NCI-H1048 (cell line): ENCODE measurements around the gene CSRP1.
"Not testable (repeated sequence)": the region's sequence is repeated elsewhere in the genome, so short reads cannot be mapped to it uniquely, and the experiment has no call there.

ENCODE experiments used
- DNase-seq: peaks from one replicate; lab custom pipeline; 2025; lab: John Stamatoyannopoulos, UW

CSRP1 gene

DNA sequence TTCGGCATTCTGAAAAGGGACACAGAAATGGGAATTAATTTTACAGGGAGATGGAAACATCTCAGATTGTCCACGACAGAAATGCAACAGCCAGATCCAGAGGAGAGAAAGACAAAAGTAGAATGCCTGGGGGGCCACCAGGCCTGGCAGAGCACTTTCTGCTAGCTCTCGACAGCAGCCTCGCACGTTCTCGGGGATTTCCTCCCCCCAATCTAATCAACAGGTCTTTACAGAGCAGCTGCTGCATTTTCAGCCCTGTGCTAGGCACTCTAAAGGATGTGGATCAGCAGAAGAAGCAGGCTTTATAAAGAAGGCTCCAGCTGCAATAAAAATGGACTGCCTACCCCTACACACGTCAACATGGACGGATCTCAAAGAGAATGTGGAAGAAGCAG, 10.6 kb downstream of the CSRP1 start:
- no peak for DNase-seq

DNA sequence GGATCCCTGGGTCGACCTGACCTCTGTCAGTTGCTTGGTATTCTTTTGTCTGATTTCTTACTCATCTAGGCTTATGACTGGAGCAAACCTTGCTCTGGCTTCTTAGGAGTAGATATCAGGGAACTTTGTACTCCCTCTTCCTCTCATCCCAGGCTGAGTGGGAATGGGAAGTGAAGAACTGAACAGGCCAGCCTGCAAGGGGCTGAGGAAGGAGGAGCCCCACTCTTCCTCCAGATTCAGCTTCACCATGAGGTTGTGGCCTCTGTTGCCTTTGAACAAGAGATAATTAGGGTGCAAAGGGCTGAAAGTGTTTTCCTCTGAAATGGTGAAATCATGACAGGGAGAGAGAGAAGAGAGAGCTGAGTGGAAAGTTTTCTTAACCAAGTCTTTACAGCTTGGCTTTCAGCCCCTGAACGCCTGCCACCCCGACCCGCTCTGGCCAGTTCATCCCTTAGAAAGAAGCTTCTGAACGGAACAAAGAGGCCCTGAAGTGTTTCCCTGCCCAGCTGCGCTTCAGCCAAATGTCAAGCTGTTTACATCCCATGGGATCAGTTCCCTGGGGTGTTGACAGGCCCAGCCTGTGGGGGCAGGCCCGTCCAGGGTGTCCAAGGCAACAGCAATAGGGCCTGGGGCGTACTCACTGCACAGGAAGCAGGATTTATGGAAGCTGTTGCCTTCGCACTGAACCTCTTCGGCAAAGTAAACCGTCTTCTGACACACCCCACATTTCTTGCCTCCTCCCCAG, 11.2 kb downstream of the CSRP1 start:
- no peak for DNase-seq

DNA sequence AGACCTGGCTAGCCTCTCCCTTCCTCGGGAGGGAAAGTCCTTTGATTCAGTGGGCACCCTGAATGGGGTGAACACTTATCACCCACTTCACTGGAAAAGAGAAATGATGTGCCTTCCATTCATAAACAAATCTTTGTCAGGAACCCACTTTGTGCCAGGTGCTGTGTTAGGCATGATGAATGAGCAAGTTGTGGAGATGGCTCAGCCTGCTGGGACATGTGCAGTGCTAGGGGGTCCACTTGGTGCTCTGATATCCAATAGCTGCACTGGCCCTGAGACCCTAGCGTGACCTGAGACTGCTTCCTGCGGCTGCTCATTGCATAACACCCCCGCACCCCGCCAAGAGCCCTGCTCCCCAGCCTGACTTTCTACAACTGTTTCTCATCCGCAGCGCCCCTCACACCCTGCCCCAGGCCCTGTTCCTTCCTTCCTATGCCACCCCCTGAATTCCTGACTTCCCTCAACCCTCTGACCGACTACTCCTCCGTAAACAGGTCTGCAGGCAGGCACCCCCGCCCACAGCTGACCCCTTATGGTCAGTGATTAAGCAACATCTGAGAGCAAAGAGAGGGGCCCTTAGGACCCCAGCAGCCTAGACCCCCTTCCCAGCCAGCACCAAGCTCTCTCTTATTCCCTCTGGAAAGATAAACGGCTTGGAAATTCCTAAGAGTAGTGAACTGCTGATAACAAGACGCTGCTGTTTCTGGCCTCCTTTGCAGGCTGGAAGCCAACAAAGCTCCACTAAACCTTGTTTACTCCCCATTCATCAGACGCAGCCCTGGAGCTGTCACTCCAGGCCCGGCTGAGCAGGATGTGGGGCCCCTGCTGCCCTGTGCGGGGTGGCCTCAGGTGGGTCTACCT, 12.9 kb downstream of the CSRP1 start:
- DNase-seq, result no peak

DNA sequence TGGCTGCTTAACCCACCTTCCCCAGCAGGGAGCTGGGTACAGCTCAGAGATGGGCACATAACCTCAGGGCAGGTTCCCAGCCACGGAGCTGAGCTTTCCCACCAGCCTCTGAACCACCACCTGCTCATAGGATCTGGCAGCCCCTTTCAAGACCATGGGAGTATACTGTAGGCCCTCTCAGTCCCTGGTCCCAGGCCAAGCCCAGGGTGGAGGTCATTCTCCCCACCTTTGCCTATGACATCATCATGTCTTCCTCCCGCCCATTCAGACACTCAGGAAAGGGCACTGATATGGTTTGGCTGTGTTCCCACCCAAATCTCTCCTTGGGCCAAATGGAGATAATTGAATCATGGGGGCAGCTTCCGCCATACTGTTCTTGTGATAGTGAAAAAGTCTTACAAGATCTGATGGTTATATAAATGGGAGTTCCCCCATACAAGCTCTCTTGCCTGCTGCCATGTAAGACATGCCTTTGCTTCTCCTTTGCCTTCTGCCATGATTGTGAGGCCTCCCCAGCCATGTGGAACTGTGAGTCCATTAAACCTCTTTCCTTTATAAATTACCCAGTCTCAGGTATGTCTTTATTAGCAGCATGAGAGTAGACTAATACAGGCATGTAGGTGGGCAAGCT, 13.8 kb downstream of the CSRP1 start:
- DNase-seq, result not testable (repeated sequence)

DNA sequence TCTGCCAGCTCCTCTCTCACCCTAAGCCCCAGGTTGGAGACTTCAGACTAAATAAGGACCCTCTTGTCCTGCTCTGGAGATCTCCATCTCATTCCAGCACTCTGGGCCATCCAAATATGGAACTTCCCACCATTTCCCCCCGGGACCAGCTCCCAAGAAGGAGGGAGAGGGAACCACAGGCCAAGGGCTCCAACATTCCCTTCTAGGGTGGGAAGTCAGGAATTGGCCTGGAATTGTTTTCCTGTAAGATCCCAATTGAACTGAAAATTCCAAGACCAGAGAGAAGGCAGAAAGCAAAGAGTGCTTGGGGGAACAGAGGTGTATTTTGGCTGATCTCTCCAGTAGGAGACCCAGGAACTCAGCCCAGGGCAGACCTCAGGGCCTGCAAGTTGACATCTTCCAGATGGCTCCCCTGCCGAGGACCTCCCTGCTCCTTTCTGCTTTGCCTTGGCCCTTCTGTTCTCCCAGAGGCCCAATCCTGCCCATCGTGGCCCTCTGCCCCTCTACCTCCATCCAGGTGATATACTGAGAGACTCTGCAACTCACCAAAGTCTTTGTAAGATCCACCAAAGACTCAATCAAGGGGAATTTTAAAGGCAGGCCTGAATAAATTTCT, 14.9 kb downstream of the CSRP1 start:
- no peak for DNase-seq

DNA sequence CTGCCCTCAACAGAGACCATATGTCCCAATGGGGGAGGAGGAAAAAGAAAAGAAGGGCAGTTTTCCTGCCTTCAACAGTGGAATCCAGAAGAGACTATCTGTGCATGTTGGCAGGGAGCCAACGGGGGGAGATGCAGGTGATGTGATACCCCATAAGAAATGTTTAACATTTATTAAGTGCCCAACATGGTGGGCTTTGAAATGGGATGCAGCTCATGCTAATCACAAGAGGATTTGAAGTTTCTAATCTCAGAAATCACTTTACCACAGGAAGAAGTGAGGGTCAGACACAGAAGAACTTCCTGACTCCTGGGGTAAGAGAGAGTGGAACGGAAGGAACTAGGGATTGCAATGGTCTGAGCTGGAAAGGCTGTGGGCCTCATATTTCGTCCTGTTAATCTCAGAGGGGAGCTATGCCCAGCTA, 16.2 kb downstream of the CSRP1 start:
- no peak for DNase-seq

DNA sequence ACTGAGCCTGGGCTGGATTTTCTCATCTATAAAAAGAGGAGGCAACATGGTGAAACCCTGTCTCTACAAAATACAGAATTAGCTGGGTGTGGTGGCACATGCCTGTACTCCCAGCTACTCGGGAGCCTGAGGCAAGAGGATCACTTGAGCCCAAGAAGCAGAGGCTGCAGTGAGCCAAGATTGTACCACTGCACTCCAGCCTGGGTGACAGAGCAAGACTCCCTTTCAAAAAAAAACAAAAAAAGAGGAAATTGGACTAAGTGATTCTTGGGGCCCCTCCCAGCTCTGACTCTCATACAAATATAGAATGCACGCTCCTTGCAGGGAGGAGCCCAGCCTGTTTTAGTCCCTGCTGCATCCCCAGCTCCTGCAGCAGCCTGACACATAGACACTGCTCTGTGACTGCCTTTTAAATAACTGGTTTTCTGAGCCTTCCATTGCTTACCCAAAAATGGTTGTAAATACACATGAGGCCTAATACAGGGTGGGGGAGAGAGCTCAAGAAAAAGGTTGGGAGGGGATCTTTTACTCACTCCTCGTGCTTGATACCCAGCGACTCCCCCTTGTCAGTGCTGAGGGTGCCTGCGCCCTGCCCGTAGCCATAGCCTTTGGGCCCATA, 17.2 kb downstream of the CSRP1 start:
- no peak for DNase-seq

DNA sequence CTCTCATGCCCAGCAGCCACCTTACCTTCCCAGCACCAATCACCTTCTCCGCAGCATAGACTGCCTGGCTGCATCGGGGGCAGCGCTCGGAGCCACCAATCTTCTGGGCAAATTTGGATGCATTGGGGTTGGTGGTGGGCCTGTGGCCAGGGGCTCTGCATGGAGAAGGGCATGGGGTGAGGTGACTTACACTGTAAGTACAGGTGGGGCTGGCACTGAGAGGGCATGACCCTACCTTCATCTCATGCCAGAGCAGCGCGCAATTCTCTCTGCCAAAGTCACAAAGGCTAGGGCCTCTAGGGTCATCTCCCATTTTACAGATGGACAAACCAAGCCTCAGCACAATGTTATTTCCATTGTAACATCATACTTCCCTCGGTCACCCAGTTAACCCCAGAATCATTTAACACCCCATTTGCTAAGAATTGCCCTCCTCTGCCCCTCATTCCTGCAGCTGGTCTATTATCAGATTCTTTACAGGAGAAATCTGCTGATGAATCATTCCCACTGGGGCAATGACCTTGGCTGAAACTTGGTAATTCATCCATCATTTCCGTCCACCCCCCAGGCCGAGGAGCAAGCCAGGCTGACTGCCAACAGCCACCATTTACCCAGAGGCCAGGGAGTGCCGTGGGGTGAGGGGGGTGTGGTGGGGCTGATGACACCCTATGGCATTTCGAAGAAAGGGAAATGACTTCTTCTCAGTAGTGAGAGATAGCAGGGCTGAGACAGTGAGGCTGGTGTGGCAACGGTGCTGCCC, 17.9 kb downstream of the CSRP1 start:
- no peak for DNase-seq

DNA sequence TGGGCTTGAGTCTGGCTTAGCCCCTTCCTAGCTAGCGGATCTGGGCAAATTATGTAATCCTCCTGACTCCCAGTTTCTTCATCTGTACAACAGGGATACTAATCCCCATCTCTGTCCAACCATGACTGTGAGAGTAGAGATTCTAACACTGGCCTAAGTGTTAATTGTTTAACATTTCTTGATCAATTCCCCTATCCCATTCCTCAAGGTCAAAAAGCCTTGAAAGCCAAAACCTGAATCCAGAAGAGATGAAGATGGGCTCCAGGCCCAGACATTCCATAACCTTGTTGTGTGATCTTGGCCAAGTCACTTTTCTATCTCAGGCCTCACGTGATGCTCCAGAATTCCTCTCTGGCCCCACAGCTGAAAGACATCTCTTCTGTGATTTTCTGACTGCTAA, 19.2 kb downstream of the CSRP1 start:
- DNase-seq, result no peak

DNA sequence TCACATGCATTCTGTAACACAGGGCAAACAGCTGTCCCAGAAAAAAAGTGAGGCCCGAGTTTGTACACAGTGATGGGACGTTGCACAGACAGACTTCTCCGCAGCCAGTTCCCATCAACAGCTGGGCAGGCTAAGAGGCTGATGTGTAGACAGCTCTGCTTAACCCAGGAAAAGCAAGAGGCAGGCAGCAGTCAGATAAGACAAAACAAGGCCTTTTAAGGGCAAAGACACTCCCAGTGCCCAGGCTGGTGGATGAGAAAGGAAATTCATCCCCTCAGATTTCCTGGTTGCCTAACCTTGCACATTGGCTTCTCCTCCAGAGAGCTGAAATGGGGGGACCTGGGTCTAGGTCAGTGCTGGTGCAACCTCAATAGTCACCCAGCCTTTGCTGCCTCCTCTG, 20.7 kb downstream of the CSRP1 start:
- DNase-seq, result no peak

DNA sequence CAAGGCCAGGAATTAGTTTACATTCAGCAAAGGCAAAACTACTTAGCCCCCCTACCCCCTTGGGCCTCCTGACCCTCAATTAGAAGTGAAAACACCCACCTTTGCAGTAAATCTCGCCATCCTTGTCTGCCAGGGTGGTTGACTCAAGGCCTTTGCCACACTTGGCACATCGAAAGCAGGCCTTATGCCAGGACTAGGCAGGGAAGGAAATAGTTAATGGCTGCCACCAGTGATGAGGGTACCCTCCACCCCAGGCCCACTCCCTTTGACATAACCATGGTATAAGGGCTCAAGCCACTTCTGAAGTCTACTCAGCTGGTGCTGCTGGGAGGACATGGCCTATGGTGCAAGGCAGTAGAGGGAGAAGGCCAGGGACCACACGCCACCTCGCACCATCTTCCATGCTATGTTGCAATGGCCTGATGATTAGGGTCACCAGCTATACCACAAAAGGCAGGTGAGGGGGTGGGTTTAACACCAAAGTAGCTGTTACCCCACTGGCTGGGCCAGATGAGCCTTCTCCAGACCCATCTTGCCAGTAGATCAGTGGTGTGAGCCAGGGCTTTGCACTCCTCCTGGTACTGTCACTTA, 21.6 kb downstream of the CSRP1 start:
- no peak for DNase-seq

DNA sequence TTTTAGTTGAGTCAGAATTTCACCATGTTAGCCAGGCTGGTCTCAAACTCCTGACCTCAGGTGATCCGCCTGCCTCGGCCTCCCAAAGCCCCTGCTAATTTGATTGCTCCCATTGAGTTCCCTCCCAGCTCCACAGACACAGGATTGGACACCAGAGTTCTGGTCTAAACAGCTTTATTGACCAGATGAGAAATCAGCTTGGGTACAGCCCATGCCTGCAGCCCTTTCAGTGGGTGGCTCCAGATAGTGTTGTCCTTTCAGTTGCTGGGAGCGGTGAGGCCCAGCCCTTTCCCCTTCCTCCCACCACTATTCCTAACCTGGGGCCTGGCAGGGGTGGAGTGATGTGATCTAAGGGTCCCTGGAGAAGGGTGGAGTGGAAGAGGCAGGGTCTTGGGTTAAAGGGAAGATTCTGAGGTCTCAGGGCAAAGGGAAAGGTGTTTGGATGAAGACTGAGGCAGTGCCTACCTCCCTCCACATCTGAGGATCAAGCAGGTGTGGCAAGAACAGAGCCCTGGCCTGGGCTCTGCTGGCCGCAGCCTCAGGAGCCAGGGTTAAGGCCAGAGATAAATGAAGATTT, 23.5 kb downstream of the CSRP1 start:
- no peak for DNase-seq

DNA sequence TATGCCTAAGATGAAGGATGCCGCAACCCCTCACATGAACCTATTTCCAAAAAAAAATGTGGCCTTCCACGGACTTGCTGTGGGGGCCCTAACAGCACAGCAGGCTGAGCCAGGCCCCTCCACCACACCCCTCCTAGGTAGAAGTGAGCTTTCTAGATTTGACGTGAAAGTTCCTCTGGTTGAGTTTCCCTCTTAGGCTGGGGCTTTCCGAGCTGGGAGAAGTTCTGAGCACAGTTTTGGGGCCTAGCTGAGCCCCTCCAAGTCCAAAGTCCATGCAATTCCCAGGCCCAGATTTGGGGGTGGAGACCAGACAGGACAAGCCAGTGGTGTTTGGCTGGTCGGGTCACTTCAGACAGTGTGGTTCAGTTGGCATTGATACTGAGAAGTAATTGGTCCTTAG, 24.2 kb downstream of the CSRP1 start:
- DNase-seq, result no peak

DNA sequence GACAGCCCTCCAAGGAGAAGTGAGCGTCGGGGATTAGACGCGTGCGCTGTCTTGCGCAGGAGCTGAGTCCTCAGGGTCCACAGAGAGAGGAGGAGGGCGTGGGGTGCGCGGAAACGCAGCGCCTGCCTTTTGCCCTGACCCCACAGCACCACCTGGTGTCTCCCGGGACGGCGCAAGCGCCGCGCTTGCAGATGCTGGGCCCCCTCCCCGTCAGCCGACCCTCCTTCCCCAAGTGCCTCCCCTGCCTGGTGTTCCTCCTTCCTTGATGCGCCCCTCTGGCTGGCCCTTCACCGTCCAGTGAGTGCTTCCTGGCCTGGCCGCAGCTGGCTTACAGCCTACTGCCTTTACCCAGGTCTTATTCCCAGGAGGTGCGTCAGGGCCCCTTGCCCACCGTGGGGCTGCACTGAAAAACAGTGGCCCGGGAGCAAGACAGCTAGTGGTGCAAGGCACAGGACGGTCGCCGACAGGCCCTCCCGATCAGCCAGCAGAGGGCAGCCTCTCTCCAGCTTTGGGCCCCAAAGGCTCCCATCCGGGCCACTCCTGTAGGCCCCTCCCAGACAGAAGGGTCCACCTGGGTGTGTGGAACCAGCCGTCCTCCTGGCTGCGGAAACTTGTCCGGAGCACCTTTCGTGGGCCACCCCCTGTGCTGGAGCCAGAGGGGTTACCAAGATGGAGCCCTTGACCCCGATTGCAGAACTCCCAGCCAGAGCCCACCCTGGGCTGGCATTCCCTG, 25.0 kb downstream of the CSRP1 start:
- DNase-seq, result peak; percentile 53

DNA sequence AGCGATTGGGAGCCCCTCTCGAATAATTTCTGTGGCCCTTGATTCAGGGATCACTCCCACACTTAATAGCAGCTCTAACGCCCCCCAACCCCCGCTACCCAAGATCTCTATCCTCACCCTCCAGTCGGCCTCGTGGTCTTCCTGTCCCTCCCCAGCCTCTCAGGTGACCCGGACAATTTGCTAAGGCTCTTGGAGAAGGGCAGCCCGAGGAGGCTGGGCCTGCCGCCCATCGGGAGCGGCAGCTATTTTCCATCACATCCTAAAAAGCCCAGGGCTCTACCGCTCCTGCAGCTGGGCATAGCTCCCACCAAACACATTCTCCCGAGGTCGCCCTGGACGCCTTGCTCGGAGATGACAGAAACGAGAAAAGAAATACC, 25.9 kb downstream of the CSRP1 start:
- DNase-seq, result no peak

DNA sequence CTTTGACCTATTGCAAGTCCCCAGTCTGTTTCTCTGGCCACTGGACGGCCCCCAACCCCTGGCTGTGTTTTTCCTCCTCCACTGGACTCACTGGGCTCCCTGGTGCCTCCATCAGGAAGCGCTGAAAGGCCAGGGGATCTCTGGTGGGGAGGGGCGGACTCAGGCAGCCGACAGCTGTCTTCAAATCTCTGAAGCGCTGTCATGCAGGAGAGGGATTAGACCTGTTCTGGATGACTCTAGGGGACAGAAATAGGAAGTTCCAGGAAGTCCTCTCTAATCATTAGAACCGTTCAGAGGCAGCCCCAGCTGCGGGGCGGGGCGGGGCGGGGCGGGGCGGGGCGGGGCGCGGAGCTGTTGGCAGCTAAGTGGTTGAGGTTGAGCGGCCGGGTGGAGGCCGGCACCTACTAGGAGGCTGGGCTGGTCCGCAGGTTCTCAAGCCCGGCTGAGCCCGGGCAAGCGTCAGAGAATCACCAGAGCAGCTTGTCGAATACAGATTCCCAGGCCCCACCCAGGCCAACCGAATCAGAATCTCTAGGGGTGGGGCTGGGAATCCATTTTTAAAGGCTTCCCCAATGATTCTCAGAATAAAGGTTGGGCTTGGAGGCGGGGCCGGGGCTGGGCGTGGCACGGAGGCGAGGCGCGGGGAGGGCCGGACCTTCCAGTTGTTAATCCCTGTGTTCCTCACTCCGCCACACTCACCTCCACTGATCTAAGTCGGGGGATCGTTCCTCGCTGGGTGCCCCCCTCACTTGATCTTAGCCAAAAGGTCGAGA, 26.5 kb downstream of the CSRP1 start:
- peak; percentile 99 for DNase-seq

DNA sequence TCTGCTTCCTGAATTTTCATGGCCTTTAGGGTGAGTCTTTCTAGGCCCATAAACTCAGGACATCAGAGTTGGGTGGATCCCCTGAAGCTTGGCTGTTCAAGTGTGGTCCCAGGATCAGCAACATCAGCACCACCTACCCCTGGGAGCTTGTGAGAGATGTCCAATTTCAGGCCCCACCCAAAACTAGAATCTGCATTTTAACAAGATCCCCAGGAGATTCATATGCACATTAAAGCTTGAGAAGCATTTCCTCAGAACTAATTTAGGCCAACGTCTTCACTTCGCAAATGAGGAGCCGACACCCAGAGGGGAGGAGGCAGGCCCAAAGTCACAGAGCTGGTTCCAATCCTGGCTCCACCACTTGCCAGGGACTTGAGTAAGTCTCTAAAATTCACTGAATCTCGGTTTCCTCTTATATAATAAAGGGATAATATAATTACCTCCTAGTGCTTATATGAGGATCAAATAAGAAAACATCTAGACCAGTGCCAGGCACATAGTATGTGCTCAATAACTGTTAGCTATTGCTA, 27.7 kb downstream of the CSRP1 start:
- DNase-seq, result no peak

DNA sequence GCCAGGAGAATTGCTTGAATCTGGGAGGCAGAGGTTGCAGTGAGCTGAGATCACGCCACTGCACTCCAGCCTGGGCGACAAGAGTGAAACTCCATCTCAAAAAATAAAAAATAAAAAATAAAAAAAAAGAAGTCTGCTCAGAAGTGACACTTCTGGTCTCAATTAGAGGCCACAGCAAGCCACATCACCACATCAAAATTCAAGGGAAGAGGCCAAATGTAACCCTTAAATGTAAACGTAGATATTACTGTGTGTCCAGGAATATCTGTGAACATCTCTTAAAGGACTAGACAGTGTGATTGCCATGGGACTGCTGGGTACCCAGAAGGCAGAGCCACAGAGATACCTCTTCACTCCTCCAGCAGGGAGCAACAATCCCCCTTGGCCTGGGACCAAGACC, 28.3 kb downstream of the CSRP1 start:
- DNase-seq, result not testable (repeated sequence)
